PFSK-1 (cell line): ENCODE results near the gene PFKP.

Experiments
- FOXP2 ChIP-seq: optimal IDR thresholded peaks from 2 replicates; pipeline ENCODE3; 2011; ENCODE audit warnings: borderline replicate concordance, control low read depth, inconsistent platforms; ENCODE audit not compliant: insufficient read depth; ENCODE audit errors: extremely low read length, extremely low read depth
- POLR2AphosphoS5 ChIP-seq: IDR thresholded peaks from 2 replicates; pipeline ENCODE4 v1.6.1; 2012; ENCODE audit warnings: low read depth, mild to moderate bottlenecking, control low read depth, low read length, moderate library complexity
- SIN3A ChIP-seq: IDR thresholded peaks from 2 replicates; pipeline ENCODE4 v1.6.1; 2012; ENCODE audit warnings: mild to moderate bottlenecking, low read length, moderate library complexity, borderline replicate concordance; ENCODE audit not compliant: insufficient read depth
- TAF1 ChIP-seq: IDR thresholded peaks from 2 replicates; pipeline ENCODE4 v1.6.1; 2012; ENCODE audit warnings: low read length, control low read depth, borderline replicate concordance; ENCODE audit not compliant: insufficient read depth
- TF ChIP-seq, protein P1 (sequence below), 2 experiments: IDR thresholded peaks; 2 replicates each; pipeline versions ENCODE4 v1.6.1 to v1.8.0; 2011 to 2012; ENCODE audit warnings: low read depth in 2 of 2, low read length in 2 of 2, control low read depth in 1 of 2, inconsistent platforms in 1 of 2, mild to moderate bottlenecking in 1 of 2, moderate library complexity in 1 of 2; ENCODE audit not compliant: insufficient read depth in 1 of 2

The PFKP gene

DNA sequence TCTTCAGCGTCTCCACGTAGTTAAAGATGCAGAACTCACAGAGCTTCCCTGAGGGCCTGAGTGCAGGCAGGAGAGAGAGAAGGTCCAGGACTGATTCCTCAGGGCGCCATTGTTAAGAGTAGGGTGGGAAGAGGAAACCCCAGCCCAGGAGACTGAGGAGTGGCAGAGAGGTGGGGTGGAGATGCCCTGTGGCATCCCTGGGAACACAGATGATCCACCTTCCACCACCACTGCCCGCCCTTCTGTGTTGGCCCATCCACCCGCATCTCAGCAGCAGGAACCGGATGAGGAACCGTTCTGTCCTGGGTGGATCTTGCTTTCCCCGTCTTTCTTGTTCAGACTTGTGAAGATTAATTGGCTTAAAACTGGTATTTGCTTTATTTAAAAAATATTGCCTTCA is 48.3 kb downstream of the PFKP start:
- TF ChIP-seq, protein P1, sequence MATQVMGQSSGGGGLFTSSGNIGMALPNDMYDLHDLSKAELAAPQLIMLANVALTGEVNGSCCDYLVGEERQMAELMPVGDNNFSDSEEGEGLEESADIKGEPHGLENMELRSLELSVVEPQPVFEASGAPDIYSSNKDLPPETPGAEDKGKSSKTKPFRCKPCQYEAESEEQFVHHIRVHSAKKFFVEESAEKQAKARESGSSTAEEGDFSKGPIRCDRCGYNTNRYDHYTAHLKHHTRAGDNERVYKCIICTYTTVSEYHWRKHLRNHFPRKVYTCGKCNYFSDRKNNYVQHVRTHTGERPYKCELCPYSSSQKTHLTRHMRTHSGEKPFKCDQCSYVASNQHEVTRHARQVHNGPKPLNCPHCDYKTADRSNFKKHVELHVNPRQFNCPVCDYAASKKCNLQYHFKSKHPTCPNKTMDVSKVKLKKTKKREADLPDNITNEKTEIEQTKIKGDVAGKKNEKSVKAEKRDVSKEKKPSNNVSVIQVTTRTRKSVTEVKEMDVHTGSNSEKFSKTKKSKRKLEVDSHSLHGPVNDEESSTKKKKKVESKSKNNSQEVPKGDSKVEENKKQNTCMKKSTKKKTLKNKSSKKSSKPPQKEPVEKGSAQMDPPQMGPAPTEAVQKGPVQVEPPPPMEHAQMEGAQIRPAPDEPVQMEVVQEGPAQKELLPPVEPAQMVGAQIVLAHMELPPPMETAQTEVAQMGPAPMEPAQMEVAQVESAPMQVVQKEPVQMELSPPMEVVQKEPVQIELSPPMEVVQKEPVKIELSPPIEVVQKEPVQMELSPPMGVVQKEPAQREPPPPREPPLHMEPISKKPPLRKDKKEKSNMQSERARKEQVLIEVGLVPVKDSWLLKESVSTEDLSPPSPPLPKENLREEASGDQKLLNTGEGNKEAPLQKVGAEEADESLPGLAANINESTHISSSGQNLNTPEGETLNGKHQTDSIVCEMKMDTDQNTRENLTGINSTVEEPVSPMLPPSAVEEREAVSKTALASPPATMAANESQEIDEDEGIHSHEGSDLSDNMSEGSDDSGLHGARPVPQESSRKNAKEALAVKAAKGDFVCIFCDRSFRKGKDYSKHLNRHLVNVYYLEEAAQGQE (IDR thresholded peaks at IDR 0.05; ENCODE audit: insufficient read depth in 1 of 2, low read depth in 2 of 2, low read length in 2 of 2), result no peak
- no peak for TF ChIP-seq SIN3A
- no peak for TF ChIP-seq FOXP2
- TF ChIP-seq TAF1, result no peak
- no peak; the same call in 1 of the 2 replicates for TF ChIP-seq POLR2AphosphoS5

DNA sequence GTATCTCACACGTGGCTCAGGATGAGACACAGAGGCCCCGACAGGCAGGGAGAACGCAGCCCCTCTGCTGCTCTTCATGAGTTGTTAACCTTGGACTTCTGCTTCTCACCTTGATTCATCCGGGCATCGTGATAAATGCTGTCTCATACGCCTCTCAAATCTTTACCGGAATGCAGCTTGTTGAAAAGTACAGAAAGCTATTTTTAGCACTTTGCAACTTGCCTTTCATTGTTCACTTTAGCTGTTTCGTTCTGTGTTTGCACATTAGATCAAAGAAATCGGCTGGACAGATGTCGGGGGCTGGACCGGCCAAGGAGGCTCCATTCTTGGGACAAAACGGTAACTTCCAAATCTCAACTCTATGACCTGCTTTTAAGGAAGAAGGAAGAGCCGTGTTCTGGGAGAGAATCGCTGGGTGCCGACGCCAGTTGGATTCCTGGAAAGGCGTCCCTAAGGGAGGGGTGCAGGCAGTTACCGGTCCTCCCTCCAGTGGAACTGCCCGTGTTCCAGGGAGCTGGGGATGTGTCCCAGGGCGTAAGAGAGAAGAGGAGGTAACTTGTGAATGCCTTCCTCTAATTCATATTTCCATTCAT is 49.3 kb downstream of the PFKP start:
- no peak for TF ChIP-seq TAF1
- TF ChIP-seq FOXP2, result no peak
- TF ChIP-seq, protein P1 (IDR thresholded peaks at IDR 0.05; ENCODE audit: insufficient read depth in 1 of 2, low read depth in 2 of 2, low read length in 2 of 2), result no peak
- TF ChIP-seq SIN3A, result no peak
- TF ChIP-seq POLR2AphosphoS5, result no peak

GRCh38 chr10:3117486-3117885 is 50.1 kb downstream of the PFKP start:
- TF ChIP-seq, protein P1 (IDR thresholded peaks at IDR 0.05; ENCODE audit: insufficient read depth in 1 of 2, low read depth in 2 of 2, low read length in 2 of 2), result no peak
- TF ChIP-seq TAF1 (no peak), SIN3A (no peak), FOXP2 (no peak), POLR2AphosphoS5 (no peak; the same call in 1 of the 2 replicates)

DNA sequence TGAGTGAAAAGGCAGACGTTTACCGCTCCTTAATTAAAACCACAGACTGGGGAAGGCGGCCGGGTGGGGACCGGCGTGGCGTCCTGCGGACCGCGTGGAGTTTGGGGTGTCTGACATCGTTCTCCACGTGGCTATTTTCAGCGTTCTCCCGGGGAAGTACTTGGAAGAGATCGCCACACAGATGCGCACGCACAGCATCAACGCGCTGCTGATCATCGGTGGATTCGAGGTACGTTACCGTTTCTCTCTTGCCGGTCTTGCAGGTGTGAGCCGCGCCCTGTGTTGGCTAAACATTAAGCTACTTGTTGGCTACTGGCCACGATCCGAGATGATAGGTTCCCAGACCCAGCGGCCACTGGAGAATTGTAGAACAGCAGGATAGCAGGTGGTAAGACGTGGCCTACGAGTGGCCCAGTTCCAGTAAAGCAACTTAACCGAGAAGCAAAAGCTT is 51.3 kb downstream of the PFKP start:
- TF ChIP-seq TAF1 (no peak), POLR2AphosphoS5 (no peak), FOXP2 (no peak), SIN3A (no peak)
- TF ChIP-seq, protein P1 (IDR thresholded peaks at IDR 0.05; ENCODE audit: insufficient read depth in 1 of 2, low read depth in 2 of 2, low read length in 2 of 2), result no peak

DNA sequence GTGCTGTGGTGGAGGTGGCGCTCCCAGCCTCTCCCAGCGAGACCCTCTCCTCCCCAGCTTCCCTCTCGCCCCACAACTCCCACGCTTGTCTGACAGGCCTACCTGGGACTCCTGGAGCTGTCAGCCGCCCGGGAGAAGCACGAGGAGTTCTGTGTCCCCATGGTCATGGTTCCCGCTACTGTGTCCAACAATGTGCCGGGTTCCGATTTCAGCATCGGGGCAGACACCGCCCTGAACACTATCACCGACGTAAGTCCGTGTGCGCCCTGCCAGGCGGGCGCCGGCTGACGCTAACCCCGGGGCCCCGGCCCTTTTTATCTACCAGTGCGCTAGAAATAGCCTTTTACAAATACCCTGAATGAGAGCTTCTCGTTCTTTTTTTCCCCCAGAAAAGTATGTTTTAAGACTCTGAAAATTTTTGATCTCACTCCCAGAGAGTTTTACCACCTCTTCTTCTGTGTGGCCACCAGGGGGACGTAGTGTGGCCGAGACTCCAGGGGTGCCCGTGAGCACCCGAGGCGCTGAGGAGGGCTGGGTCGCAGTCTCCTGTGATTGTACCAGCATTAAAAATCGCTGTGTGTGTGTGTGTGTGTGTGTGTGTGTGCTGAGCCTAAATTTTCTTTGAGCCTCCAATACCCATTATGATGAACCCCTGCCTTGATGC is 52.6 kb downstream of the PFKP start:
- TF ChIP-seq, protein P1 (IDR thresholded peaks at IDR 0.05; ENCODE audit: insufficient read depth in 1 of 2, low read depth in 2 of 2, low read length in 2 of 2), result no peak
- no peak for TF ChIP-seq SIN3A
- TF ChIP-seq FOXP2, result no peak
- TF ChIP-seq TAF1, result no peak
- no peak; the same call in 1 of the 2 replicates for TF ChIP-seq POLR2AphosphoS5
